H9 (cell line): Measurements from ENCODE around the gene MERTK. TPM values are rescaled to one million over a fixed set of nuclear protein-coding genes. Genes with fewer than 3 reads are reported as not detected.

ENCODE experiments used
- DNase-seq: peaks from one replicate; pipeline ENCODE4 v3.0.0-alpha.2; 2017
- H2AFZ ChIP-seq: one replicate; pipeline ENCODE4 v1.6.1; 2013; ENCODE audit warnings: mild to moderate bottlenecking, low read length, control low read depth, moderate library complexity
- H2AK5ac ChIP-seq: 2 replicates; pipeline ENCODE4 v1.6.1; 2013; ENCODE audit warnings: low read length, control low read depth, mixed read lengths; ENCODE audit not compliant: insufficient read length
- H2BK120ac ChIP-seq: one replicate; pipeline ENCODE4 v1.6.1; 2013; ENCODE audit warnings: low read depth, mild to moderate bottlenecking, low read length, control low read depth, inconsistent platforms; ENCODE audit not compliant: poor library complexity, severe bottlenecking
- H2BK12ac ChIP-seq: 2 replicates; pipeline ENCODE4 v1.6.1; 2013; ENCODE audit warnings: low read length, control low read depth, mixed read lengths, low read depth; ENCODE audit not compliant: insufficient read length
- H2BK15ac ChIP-seq: 2 replicates; pipeline ENCODE4 v1.6.1; 2013; ENCODE audit warnings: low read depth, low read length, control low read depth
- H2BK20ac ChIP-seq: one replicate; pipeline ENCODE4 v1.6.1; 2013; ENCODE audit warnings: low read depth, mild to moderate bottlenecking, low read length, control low read depth, inconsistent platforms; ENCODE audit not compliant: poor library complexity, severe bottlenecking
- H2BK5ac ChIP-seq: 2 replicates; pipeline ENCODE4 v1.6.1; 2013; ENCODE audit warnings: low read length, control low read depth, mixed read lengths; ENCODE audit not compliant: insufficient read length
- H3K14ac ChIP-seq: 2 replicates; pipeline ENCODE4 v1.6.1; 2013; ENCODE audit warnings: low read length, control low read depth; ENCODE audit not compliant: insufficient read depth
- H3K18ac ChIP-seq: 2 replicates; pipeline ENCODE4 v1.6.1; 2013; ENCODE audit warnings: low read depth, mild to moderate bottlenecking, mixed read lengths, low read length, control low read depth; ENCODE audit not compliant: insufficient read length
- H3K23ac ChIP-seq: 2 replicates; pipeline ENCODE4 v1.6.1; 2013; ENCODE audit warnings: low read length, control low read depth, mixed read lengths, low read depth; ENCODE audit not compliant: insufficient read length
- H3K23me2 ChIP-seq: 2 replicates; pipeline ENCODE4 v1.6.1; 2013; ENCODE audit warnings: low read depth, mild to moderate bottlenecking, mixed read lengths, low read length, control low read depth; ENCODE audit not compliant: insufficient read length, poor library complexity, severe bottlenecking
- H3K27ac ChIP-seq: 2 replicates; pipeline ENCODE4 v1.5.1; 2013; ENCODE audit warnings: low read length, control low read depth, mixed read lengths, low read depth; ENCODE audit not compliant: insufficient read length
- H3K27me3 ChIP-seq: 2 replicates; pipeline ENCODE4 v1.6.1; 2013; ENCODE audit warnings: low read length, control low read depth, inconsistent platforms; ENCODE audit not compliant: insufficient read depth
- H3K4ac ChIP-seq: 2 replicates; pipeline ENCODE4 v1.6.1; 2013; ENCODE audit warnings: low read depth, mild to moderate bottlenecking, control low read depth, inconsistent platforms, low read length, moderate library complexity
- H3K4me1 ChIP-seq: 2 replicates; pipeline ENCODE4 v1.6.1; 2013; ENCODE audit warnings: low read length, control low read depth, inconsistent platforms; ENCODE audit not compliant: insufficient read depth
- H3K4me2 ChIP-seq: 2 replicates; pipeline ENCODE4 v1.6.1; 2013; ENCODE audit warnings: low read length, control low read depth, mixed read lengths; ENCODE audit not compliant: insufficient read length, insufficient read depth
- H3K56ac ChIP-seq: 2 replicates; pipeline ENCODE4 v1.6.1; 2013; ENCODE audit warnings: low read depth, mild to moderate bottlenecking, mixed read lengths, low read length, control low read depth; ENCODE audit not compliant: insufficient read length
- H3K79me1 ChIP-seq: 2 replicates; pipeline ENCODE4 v1.6.1; 2013; ENCODE audit warnings: low read depth, mild to moderate bottlenecking, moderate library complexity, low read length, control low read depth, inconsistent platforms; ENCODE audit not compliant: insufficient read depth, poor library complexity, severe bottlenecking
- H3K79me2 ChIP-seq: 2 replicates; pipeline ENCODE4 v1.6.1; 2013; ENCODE audit warnings: low read length, control low read depth, inconsistent platforms; ENCODE audit not compliant: insufficient read depth
- H3K9ac ChIP-seq: 2 replicates; pipeline ENCODE4 v1.6.1; 2013; ENCODE audit warnings: low read length, control low read depth, mixed read lengths; ENCODE audit not compliant: insufficient read length; ENCODE audit errors: extremely low read depth
- H3K9me3 ChIP-seq: one replicate; pipeline ENCODE4 v1.6.1; 2013; ENCODE audit warnings: low read depth, low read length, inconsistent platforms; ENCODE audit not compliant: control insufficient read depth
- H3T11ph ChIP-seq: one replicate; pipeline ENCODE4 v1.6.1; 2013; ENCODE audit warnings: mild to moderate bottlenecking, low read length, control low read depth, inconsistent platforms
- H4K20me1 ChIP-seq: one replicate; pipeline ENCODE4 v1.6.1; 2013; ENCODE audit not compliant: control insufficient read depth, insufficient read length, insufficient read depth
- H4K5ac ChIP-seq: 2 replicates; pipeline ENCODE4 v1.6.1; 2013; ENCODE audit warnings: low read depth, mild to moderate bottlenecking, mixed read lengths, low read length, control low read depth; ENCODE audit not compliant: insufficient read length
- H4K8ac ChIP-seq: replicated peaks from 2 replicates; pipeline ENCODE4 v1.6.1; 2013; ENCODE audit warnings: low read length, control low read depth, mixed read lengths, low read depth; ENCODE audit not compliant: insufficient read length
- H4K91ac ChIP-seq: 2 replicates; pipeline ENCODE4 v1.6.1; 2013; ENCODE audit warnings: low read depth, mild to moderate bottlenecking, moderate library complexity, mixed read lengths, low read length, control low read depth; ENCODE audit not compliant: insufficient read length
- H3K27ac Mint-ChIP-seq, 3 experiments: 2 replicates in 2 of 3; 3 replicates in 1 of 3; pipeline ENCODE4 v1.8.0; 2020 to 2021; ENCODE audit warnings: mixed read lengths in 3 of 3, mild to moderate bottlenecking in 1 of 3, moderate library complexity in 1 of 3
- H3K27me3 Mint-ChIP-seq: 2 replicates; pipeline ENCODE4 v1.8.0; 2021; ENCODE audit warnings: low read depth, mild to moderate bottlenecking, moderate library complexity, mixed read lengths
- H3K36me3 Mint-ChIP-seq, 3 experiments: 2 replicates in 2 of 3; 3 replicates in 1 of 3; pipeline ENCODE4 v1.8.0; 2020 to 2021; ENCODE audit warnings: low read depth in 3 of 3, mixed read lengths in 3 of 3; ENCODE audit not compliant: insufficient read depth in 1 of 3
- H3K4me1 Mint-ChIP-seq, 2 experiments: 2 replicates each; pipeline ENCODE4 v1.8.0; 2020; ENCODE audit warnings: mixed read lengths in 2 of 2
- H3K4me3 Mint-ChIP-seq, 2 experiments: 2 replicates in 1 of 2; 3 replicates in 1 of 2; pipeline ENCODE4 v1.8.0; 2020 to 2021; ENCODE audit warnings: mild to moderate bottlenecking in 2 of 2, mixed read lengths in 2 of 2, moderate library complexity in 1 of 2
- H3K9me3 Mint-ChIP-seq, 2 experiments: 2 replicates in 1 of 2; 3 replicates in 1 of 2; pipeline ENCODE4 v1.8.0; 2020; ENCODE audit warnings: mild to moderate bottlenecking in 2 of 2, mixed read lengths in 2 of 2, moderate library complexity in 1 of 2
- WGBS: extraction: QIAGEN DNeasy Blood & Tissue Kit; methylation state at CpG from one replicate; pipeline ENCODE4 v1.1.7; 2013; ENCODE audit warnings: missing lambda C conversion rate, low lambda C conversion rate, mixed read lengths; ENCODE audit not compliant: insufficient read length; ENCODE audit errors: extremely low coverage; 5-methylcytosine and 5-hydroxymethylcytosine counted together
- total RNA-seq: library from RNA; stranded (reverse); gene quantifications from 2 replicates; pipeline ENCODE4 v1.2.1, GENCODE V29; 2021
- TF ChIP-seq, protein P1 (sequence below): fragments of 200-600 bp; sonication (generic); conservative IDR thresholded peaks from 3 replicates; pipeline ENCODE4 v1.8.0; 2021; ENCODE audit warnings: antibody characterized with exemption, mild to moderate bottlenecking

Gene MERTK
- total RNA-seq, 1 experiment from 2014 or later = 4.8 TPM

DNA sequence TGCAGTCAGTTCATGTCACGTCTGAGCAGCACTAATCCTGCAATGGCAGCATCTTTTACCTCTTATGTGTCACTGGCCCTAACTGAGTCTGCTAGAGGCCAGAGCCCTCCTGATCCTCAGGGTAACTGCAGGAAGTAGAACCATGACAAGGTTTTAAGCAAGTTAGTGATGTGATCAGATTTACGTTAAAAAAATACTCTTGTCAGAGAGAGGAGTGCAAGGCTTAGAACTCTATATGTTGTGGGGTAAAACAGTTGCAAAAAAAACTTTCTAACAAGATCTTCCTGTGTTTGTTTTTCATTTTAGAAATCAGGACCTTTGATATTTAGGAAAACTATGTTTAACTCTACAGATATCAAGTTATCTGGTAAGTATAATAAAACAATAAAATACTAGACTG, 161.3 kb downstream of the MERTK start:
- Histone ChIP-seq H2BK120ac (no peak overlapping the region), H3K79me1 (no peaks in the 10 kb centered on the region), H2BK20ac (no peak overlapping the region), H2BK5ac (no peak overlapping the region), H4K5ac (no peak overlapping the region), H2BK15ac (no peak overlapping the region), H3K18ac (no peak overlapping the region), H4K91ac (no peak overlapping the region), H3K14ac (no peak overlapping the region), H3K27me3 (no peaks in the 10 kb centered on the region), H3T11ph (no peak overlapping the region), H2AK5ac (no peak overlapping the region), H3K27ac (no peak overlapping the region), H4K8ac (no peak overlapping the region), H3K23me2 (peaks cover 6% of the 10 kb centered on the region), H3K4me1 (no peaks in the 10 kb centered on the region), H3K9me3 (no peaks in the 10 kb centered on the region), H3K4me2 (no peak overlapping the region), H3K56ac (no peak overlapping the region), H3K79me2 (no peaks in the 10 kb centered on the region), H2BK12ac (no peak overlapping the region), H3K4ac (no peak overlapping the region), H2AFZ (no peak overlapping the region), H3K23ac (no peak overlapping the region), H3K9ac (no peak overlapping the region), H4K20me1 (no peaks in the 10 kb centered on the region)
- TF ChIP-seq, protein P1, sequence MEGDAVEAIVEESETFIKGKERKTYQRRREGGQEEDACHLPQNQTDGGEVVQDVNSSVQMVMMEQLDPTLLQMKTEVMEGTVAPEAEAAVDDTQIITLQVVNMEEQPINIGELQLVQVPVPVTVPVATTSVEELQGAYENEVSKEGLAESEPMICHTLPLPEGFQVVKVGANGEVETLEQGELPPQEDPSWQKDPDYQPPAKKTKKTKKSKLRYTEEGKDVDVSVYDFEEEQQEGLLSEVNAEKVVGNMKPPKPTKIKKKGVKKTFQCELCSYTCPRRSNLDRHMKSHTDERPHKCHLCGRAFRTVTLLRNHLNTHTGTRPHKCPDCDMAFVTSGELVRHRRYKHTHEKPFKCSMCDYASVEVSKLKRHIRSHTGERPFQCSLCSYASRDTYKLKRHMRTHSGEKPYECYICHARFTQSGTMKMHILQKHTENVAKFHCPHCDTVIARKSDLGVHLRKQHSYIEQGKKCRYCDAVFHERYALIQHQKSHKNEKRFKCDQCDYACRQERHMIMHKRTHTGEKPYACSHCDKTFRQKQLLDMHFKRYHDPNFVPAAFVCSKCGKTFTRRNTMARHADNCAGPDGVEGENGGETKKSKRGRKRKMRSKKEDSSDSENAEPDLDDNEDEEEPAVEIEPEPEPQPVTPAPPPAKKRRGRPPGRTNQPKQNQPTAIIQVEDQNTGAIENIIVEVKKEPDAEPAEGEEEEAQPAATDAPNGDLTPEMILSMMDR = no peak
- peak overlapping the region in 1 of 3 experiments; percentile 4; a peak in 1 of 7 replicates for H3K27ac Mint-ChIP-seq
- no peaks in the 10 kb centered on the region for H3K27me3 Mint-ChIP-seq
- no CpG with 5 or more reads among the region's 2 CpGs for WGBS
- no peak overlapping the region for H3K4me3 Mint-ChIP-seq
- peaks cover 7 to 25% (median 19%) of the 10 kb centered on the region in 3 experiments for H3K36me3 Mint-ChIP-seq
- peaks cover 16 to 20% of the 10 kb centered on the region in 2 experiments for H3K4me1 Mint-ChIP-seq
- no peaks in the 10 kb centered on the region for H3K9me3 Mint-ChIP-seq
- no peak for DNase-seq
